ENCODE data around the gene BOK. TPM values are rescaled to one million over a fixed set of nuclear protein-coding genes. Genes with fewer than 3 reads are reported as not detected.

Gene BOK
- total and polyA plus RNA-seq, 2 of the 4 experiments (the other 2 are of a cell fraction): 13.3 to 34.4 TPM

DNA sequence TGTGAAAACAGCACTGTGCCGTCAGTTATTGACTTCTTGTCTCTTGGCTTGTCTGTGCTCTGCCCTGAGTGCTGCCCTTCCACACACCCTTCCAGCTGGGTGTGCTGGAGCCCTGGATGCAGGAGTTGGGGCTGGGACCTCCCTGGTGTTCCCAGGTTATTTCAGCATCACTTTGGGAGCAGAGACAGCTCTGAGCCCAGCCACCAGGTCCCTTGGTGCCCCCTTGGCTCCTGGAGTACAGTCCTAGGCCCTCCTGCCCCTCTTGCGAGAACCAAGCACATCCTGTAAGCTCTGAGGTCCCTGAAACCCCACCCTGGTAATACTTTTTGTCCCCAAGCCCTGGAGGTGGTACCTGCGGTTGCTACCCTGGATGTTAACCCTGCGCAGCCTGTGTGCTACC, 24.3 kb downstream of the BOK start:
- Histone ChIP-seq H3K9ac (ENCODE audit: low read depth, low read length) (no peak overlapping the region), H2AFZ (replicated peaks; ENCODE audit: low read length, poor library complexity) (no peak overlapping the region), H3K36me3 (ENCODE audit: control insufficient read depth, insufficient read depth, low read length) (peaks cover 43% of the 10 kb centered on the region), H3K18ac (ENCODE audit: low read depth, low read length) (no peak overlapping the region), H2BK5ac (ENCODE audit: low read depth, low read length, poor library complexity, severe bottlenecking) (no peak overlapping the region), H3K79me1 (ENCODE audit: low read depth in 1 of 2, low read length in 2 of 2) (peaks cover 10 to 11% of the 10 kb centered on the region in 2 experiments; a peak in 3 of 4 replicates), H2BK15ac (ENCODE audit: low read depth, low read length) (no peak overlapping the region), H3K4me2 (ENCODE audit: low read depth, low read length) (no peak overlapping the region), H3K4me3 (ENCODE audit: insufficient read depth, low read depth, low read length) (no peak overlapping the region), H3K4ac (ENCODE audit: low read depth, low read length) (no peak overlapping the region), H4K8ac (ENCODE audit: low read depth in 2 of 2, low read length in 2 of 2) (no peak overlapping the region), H2AK9ac (replicated peaks; ENCODE audit: low read depth, low read length, poor library complexity) (no peak overlapping the region), H3K9me3 (ENCODE audit: control insufficient read depth, insufficient read depth, low read length) (peaks cover 39% of the 10 kb centered on the region), H2BK20ac (ENCODE audit: low read depth, low read length) (no peak overlapping the region), H3K9me1 (ENCODE audit: insufficient read depth, low read length) (no peaks in the 10 kb centered on the region; the same call in 1 of the 2 replicates), H3K27ac (ENCODE audit: insufficient read depth, low read length) (no peak overlapping the region), H3K27me3 (ENCODE audit: control insufficient read depth, insufficient read depth, low read length) (no peaks in the 10 kb centered on the region), H4K20me1 (ENCODE audit: insufficient read depth, low read length) (no peaks in the 10 kb centered on the region; the same call in 1 of the 2 replicates), H4K91ac (ENCODE audit: insufficient read depth, low read depth, low read length) (no peak overlapping the region), H3K56ac (ENCODE audit: extremely low read depth, insufficient read depth, low read length) (no peak overlapping the region), H3K23ac (ENCODE audit: low read depth, low read length) (no peak overlapping the region), H2AK5ac (ENCODE audit: low read depth, low read length) (no peak overlapping the region), H3K4me1 (ENCODE audit: control insufficient read depth, insufficient read depth, low read length) (peaks cover 3% of the 10 kb centered on the region; the same call in 1 of the 2 replicates), H3K14ac (replicated peaks; ENCODE audit: low read depth, low read length) (no peak overlapping the region), H2BK120ac (ENCODE audit: low read depth, low read length) (no peak overlapping the region), H4K5ac (ENCODE audit: low read depth, low read length) (no peak overlapping the region)
- in situ Hi-C loops (cut with MboI; ENCODE audit: low sequenced_read_pairs): no loop called here
- 100% methylated on average over 1 of the region's 4 CpGs; no CpG with 5 or more reads in 1 of the 2 experiments for WGBS, 2 experiments (ENCODE audit: extremely low coverage in 2 of 2, insufficient read length in 1 of 2)
- dilution Hi-C loops (cut with HindIII; ENCODE audit: low sequenced_read_pairs, unreplicated experiment): no loop called here
- no TSS peak for BruUV-seq (replicated peaks)
- ATAC-seq (ENCODE audit: low read depth) (no peak), DNase-seq (no peak)
- TF ChIP-seq, protein P1, sequence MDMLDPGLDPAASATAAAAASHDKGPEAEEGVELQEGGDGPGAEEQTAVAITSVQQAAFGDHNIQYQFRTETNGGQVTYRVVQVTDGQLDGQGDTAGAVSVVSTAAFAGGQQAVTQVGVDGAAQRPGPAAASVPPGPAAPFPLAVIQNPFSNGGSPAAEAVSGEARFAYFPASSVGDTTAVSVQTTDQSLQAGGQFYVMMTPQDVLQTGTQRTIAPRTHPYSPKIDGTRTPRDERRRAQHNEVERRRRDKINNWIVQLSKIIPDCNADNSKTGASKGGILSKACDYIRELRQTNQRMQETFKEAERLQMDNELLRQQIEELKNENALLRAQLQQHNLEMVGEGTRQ (IDR thresholded peaks at IDR 0.05; ENCODE audit: low read depth, low read length): no peak
- TF ChIP-seq FOS (IDR thresholded peaks at IDR 0.05; ENCODE audit: low read depth, low read length): no peak
- CTCF ChIA-PET: no interaction called here
- POLR2A ChIA-PET (ENCODE audit: unreplicated experiment): no interaction called here
- intact Hi-C loops (cut with micrococcal nuclease): no loop called here
